Left ventricle myocardium inferior (tissue), 1 donor: ENCODE data around the gene ADD3. TPM values are rescaled to one million over a fixed set of nuclear protein-coding genes. Genes with fewer than 3 reads are reported as not detected.
"Not testable (repeated sequence)": the region's sequence is repeated elsewhere in the genome, so short reads cannot be mapped to it uniquely, and the experiment has no call there.

ENCODE experiments used
- DNase-seq: peaks from one replicate; pipeline ENCODE4 v3.0.0-alpha.2; 2020
- H3K27ac ChIP-seq: fragments of 200-600 bp; replicated peaks from 2 replicates; pipeline ENCODE4 v1.8.0; 2021
- H3K27me3 ChIP-seq: fragments of 200-600 bp; 2 replicates; pipeline ENCODE4 v1.8.0; 2021; ENCODE audit warnings: low read depth
- H3K36me3 ChIP-seq: fragments of 200-600 bp; 2 replicates; pipeline ENCODE4 v1.8.0; 2021
- H3K4me1 ChIP-seq: fragments of 200-600 bp; 2 replicates; pipeline ENCODE4 v1.8.0; 2021
- H3K4me3 ChIP-seq: fragments of 200-600 bp; 2 replicates; pipeline ENCODE4 v1.8.0; 2021; ENCODE audit warnings: mild to moderate bottlenecking, moderate library complexity
- H3K9me3 ChIP-seq: fragments of 200-600 bp; replicated peaks from 2 replicates; pipeline ENCODE4 v1.8.0; 2021
- CTCF ChIP-seq: fragments of 200-600 bp; IDR thresholded peaks from 2 replicates; pipeline ENCODE4 v1.8.0; 2021; ENCODE audit warnings: antibody characterized with exemption, mild to moderate bottlenecking, borderline replicate concordance
- intact Hi-C: fragments of 100-400 bp; cut with micrococcal nuclease; formaldehyde crosslinking; loops from one replicate; pipeline ENCODE4 v1.11.0; 2022
- total RNA-seq: library from RNA; stranded (reverse); fragmentation: NEBNext Ultra II Directional; extraction: Animal tissue kit (Norgen Biotek cat#: 25700); gene quantifications from one replicate; pipeline ENCODE4 v1.2.1, GENCODE V29; 2021
- donor health status: DM: no; HTN: yes; CAD: no; lungs with severe emphysema.

The ADD3 gene
- total RNA-seq, 1 donor from 2014 or later, result 113 TPM

GRCh38 chr10:109979215-109979614 is 28.6 kb upstream of the ADD3 start:
- no peaks in the 10 kb centered on the region for H3K36me3 ChIP-seq
- DNase-seq, result no peak
- H3K4me3 ChIP-seq, result no peak overlapping the region
- intact Hi-C loops, result no loop called here
- H3K4me1 ChIP-seq, result peaks cover 28% of the 10 kb centered on the region
- peak overlapping the region; percentile 47 for H3K27ac ChIP-seq
- no peaks in the 10 kb centered on the region for H3K27me3 ChIP-seq
- no peak for TF ChIP-seq CTCF
- no peaks in the 10 kb centered on the region for H3K9me3 ChIP-seq

- Histone ChIP-seq H3K9me3 (peaks cover 5% of the 10 kb centered on the region), H3K4me1 (peaks cover 28% of the 10 kb centered on the region), H3K36me3 (no peaks in the 10 kb centered on the region), H3K27me3 (no peaks in the 10 kb centered on the region), H3K4me3 (no peak overlapping the region), H3K27ac (peak overlapping the region; percentile 56)
- intact Hi-C loops, result no loop called here
- no peak for TF ChIP-seq CTCF
- DNase-seq, result no peak
Measured at GRCh38 chr10:109981650-109982049, 26.1 kb upstream of the ADD3 start.

- Histone ChIP-seq H3K27me3 (no peaks in the 10 kb centered on the region), H3K36me3 (no peaks in the 10 kb centered on the region), H3K4me1 (peaks cover 24% of the 10 kb centered on the region), H3K9me3 (peaks cover 5% of the 10 kb centered on the region), H3K4me3 (no peak overlapping the region), H3K27ac (peak overlapping the region; percentile 56)
- no peak for TF ChIP-seq CTCF
- DNase-seq, result no peak
- intact Hi-C loops, result no loop called here
Measured at GRCh38 chr10:109982123-109982522, 25.7 kb upstream of the ADD3 start.

GRCh38 chr10:109982812-109983211 is 25.0 kb upstream of the ADD3 start:
- TF ChIP-seq CTCF, result no peak
- Histone ChIP-seq H3K9me3 (peaks cover 5% of the 10 kb centered on the region), H3K36me3 (no peaks in the 10 kb centered on the region), H3K27ac (peak overlapping the region; percentile 56), H3K27me3 (no peaks in the 10 kb centered on the region), H3K4me1 (peaks cover 17% of the 10 kb centered on the region), H3K4me3 (no peak overlapping the region)
- intact Hi-C loops, result no loop called here
- DNase-seq, result no peak

- no peak for TF ChIP-seq CTCF
- Histone ChIP-seq H3K27me3 (no peaks in the 10 kb centered on the region), H3K4me3 (no peak overlapping the region), H3K36me3 (no peaks in the 10 kb centered on the region), H3K27ac (no peak overlapping the region), H3K4me1 (peaks cover 5% of the 10 kb centered on the region), H3K9me3 (peaks cover 5% of the 10 kb centered on the region)
- intact Hi-C loops, result no loop called here
- no peak for DNase-seq
Measured at GRCh38 chr10:109984013-109984412, 23.8 kb upstream of the ADD3 start.

GRCh38 chr10:109985768-109986167 is 22.0 kb upstream of the ADD3 start:
- DNase-seq, H3K27me3 ChIP-seq, H3K27ac ChIP-seq, H3K4me3 ChIP-seq, intact Hi-C loops, H3K36me3 ChIP-seq, H3K4me1 ChIP-seq, H3K9me3 ChIP-seq: not testable (repeated sequence)
